ENCODE data around the gene TMEM232. TPM values are rescaled to one million over a fixed set of nuclear protein-coding genes. Genes with fewer than 3 reads are reported as not detected.

The TMEM232 gene
- total and polyA plus RNA-seq, 4 experiments from 2014 or later: 0.40 to 2.2 (median 1.7) TPM; not detected in 1

DNA sequence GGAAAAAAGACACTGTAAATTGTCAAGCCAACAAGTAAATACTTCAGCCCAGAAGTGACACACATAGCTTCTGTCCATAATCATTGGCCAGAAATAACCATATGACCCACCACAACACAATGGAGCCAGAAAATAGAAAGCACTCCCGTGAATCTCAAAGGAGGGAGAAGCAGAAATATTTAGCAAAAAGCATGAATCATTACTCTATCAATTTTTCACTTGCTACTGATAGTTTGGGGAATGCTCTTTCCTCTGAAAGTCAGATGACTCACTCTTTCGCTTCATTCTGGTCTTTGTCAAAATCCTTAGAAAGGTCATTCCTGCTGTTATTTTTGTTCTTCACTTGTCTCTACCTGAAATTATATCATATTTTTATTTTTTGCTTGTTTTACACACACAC lies 312.6 kb downstream of the TMEM232 start:
- ChIA-PET POLR2A (ENCODE audit: partially characterized antibody) (no interaction called here), CTCF (ENCODE audit: partially characterized antibody) (interaction anchor here (1.3 kb wide), 1 partner anchor 10 kb away, joined by 3 read pairs; no protein-coding TSS in a partner anchor)
- Mint-ChIP-seq H3K36me3 (no peaks in the 10 kb centered on the region), H3K27ac (no peak overlapping the region), H3K27me3 (peaks cover 0 to 2% of the 10 kb centered on the region in 2 donors), H3K4me3 (no peak overlapping the region), H3K9me3 (peaks cover 0 to 4% (median 0%) of the 10 kb centered on the region in 8 donors), H3K4me1 (peaks cover 0 to 3% (median 0%) of the 10 kb centered on the region in 4 donors)
- H3K27ac ChIP-seq (ENCODE audit: low read depth, low read length): no peak overlapping the region
- H3K27me3 ChIP-seq (ENCODE audit: insufficient read depth, low read length): peaks cover 3% of the 10 kb centered on the region
- intact Hi-C loops (cut with micrococcal nuclease): loop anchor here (2.0 kb wide), 1 partner anchor 723 kb away; no protein-coding TSS in a partner anchor
- DNase-seq: no peak
- H3K4me3 ChIP-seq (ENCODE audit: low read length in 2 of 2): no peak overlapping the region
- no peaks in the 10 kb centered on the region for H3K9me3 ChIP-seq (ENCODE audit: control insufficient read depth in 1 of 2, low read length in 2 of 2)
- H3K4me1 ChIP-seq (ENCODE audit: insufficient read depth, low read length): no peaks in the 10 kb centered on the region
- no peaks in the 10 kb centered on the region for H3K36me3 ChIP-seq (ENCODE audit: insufficient read depth, low read length)

DNA sequence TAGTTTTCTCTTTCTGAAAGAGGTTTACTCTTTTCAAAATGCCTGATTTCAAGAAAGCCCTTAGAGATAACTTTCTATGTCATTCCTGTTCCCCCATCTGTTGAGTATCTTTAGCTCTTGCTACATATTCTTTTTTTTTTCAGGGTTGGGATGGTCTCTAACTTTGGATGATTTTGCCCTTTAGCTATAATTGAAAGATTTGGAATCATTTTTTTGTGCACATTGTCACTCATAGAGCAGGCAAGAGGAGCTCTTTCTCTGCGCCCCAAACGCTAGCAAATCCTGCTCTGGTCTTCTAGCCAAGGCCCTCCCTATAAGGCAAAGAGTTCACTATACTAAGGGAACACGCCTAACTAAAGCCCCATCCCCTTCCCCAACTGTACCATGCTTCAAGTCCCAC lies 316.9 kb downstream of the TMEM232 start:
- Histone ChIP-seq H3K36me3 (ENCODE audit: insufficient read depth, low read length) (no peaks in the 10 kb centered on the region), H3K4me1 (ENCODE audit: insufficient read depth, low read length) (no peaks in the 10 kb centered on the region), H3K27ac (ENCODE audit: low read depth, low read length) (no peak overlapping the region), H3K9me3 (ENCODE audit: control insufficient read depth in 1 of 2, low read length in 2 of 2) (no peaks in the 10 kb centered on the region), H3K4me3 (ENCODE audit: low read length in 2 of 2) (no peak overlapping the region), H3K27me3 (ENCODE audit: insufficient read depth, low read length) (no peaks in the 10 kb centered on the region)
- intact Hi-C loops (cut with micrococcal nuclease): no loop called here
- POLR2A ChIA-PET (ENCODE audit: partially characterized antibody): no interaction called here
- H3K9me3 Mint-ChIP-seq: peaks cover 0 to 4% (median 0%) of the 10 kb centered on the region in 8 donors
- H3K36me3 Mint-ChIP-seq: no peaks in the 10 kb centered on the region
- no peaks in the 10 kb centered on the region for H3K27me3 Mint-ChIP-seq
- H3K4me1 Mint-ChIP-seq: peaks cover 0 to under 1% (median 0%) of the 10 kb centered on the region in 4 donors
- CTCF ChIA-PET (ENCODE audit: partially characterized antibody): no interaction called here
- no peak for DNase-seq
- peak overlapping the region in 1 of 7 donors; percentile 62 for H3K27ac Mint-ChIP-seq
- H3K4me3 Mint-ChIP-seq: no peak overlapping the region

DNA sequence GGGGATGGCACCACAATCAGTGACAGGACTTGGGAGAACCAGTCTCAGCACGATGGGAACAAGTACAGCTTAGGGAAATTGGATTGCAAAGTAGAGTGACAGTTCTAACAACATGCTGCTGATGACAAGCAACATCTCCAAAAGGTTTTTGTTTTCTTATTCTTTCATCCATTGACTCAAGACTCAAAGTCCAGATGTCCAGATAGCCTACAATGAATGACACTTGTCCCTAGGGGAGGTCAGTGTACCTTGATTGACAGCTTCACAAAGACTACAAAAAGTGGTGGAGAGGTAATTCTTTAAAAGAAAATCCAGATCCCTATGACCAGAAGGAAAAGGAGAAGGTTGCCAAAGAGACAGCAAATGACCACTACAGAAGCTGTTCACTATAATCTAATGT lies 323.9 kb downstream of the TMEM232 start:
- CTCF ChIA-PET (ENCODE audit: partially characterized antibody): no interaction called here
- no peak overlapping the region for H3K4me3 Mint-ChIP-seq

DNA sequence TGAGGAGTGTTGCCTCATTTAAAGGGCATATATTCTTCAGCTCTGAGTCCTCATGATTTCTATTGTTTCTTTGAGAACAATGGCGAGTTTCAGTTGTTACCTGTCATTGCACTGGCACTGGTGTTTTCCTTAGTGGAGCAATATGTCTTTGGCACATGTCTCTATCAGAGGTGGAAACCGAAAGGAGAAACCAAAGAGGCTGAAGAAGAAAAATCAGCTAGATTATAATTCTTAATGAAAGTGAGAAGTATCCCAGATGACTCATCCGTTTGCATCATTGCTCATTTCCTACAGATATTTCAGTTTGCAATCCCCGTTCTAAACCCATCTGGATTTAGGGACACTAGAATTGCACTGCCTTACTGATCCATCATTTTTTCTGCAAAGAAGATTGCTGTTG lies 324.6 kb downstream of the TMEM232 start:
- H3K27ac Mint-ChIP-seq: no peak overlapping the region
- H3K36me3 Mint-ChIP-seq: no peaks in the 10 kb centered on the region
- no peaks in the 10 kb centered on the region for H3K9me3 ChIP-seq (ENCODE audit: control insufficient read depth in 1 of 2, low read length in 2 of 2)
- H3K4me3 ChIP-seq (ENCODE audit: low read length in 2 of 2): no peak overlapping the region
- no peaks in the 10 kb centered on the region for H3K4me1 Mint-ChIP-seq
- H3K36me3 ChIP-seq (ENCODE audit: insufficient read depth, low read length): no peaks in the 10 kb centered on the region
- ChIA-PET CTCF (ENCODE audit: partially characterized antibody) (no interaction called here), POLR2A (ENCODE audit: partially characterized antibody) (no interaction called here)
- H3K27me3 Mint-ChIP-seq: peaks cover 0 to 1% of the 10 kb centered on the region in 2 donors
- intact Hi-C loops (cut with micrococcal nuclease): no loop called here
- no peak for DNase-seq
- H3K27me3 ChIP-seq (ENCODE audit: insufficient read depth, low read length): no peaks in the 10 kb centered on the region
- no peak overlapping the region for H3K27ac ChIP-seq (ENCODE audit: low read depth, low read length)
- peaks cover 0 to 1% (median 0%) of the 10 kb centered on the region in 8 donors for H3K9me3 Mint-ChIP-seq
- H3K4me3 Mint-ChIP-seq: no peak overlapping the region
- H3K4me1 ChIP-seq (ENCODE audit: insufficient read depth, low read length): no peaks in the 10 kb centered on the region

More for the DNA sequence above, 323.9 kb downstream of the TMEM232 start:
- Histone ChIP-seq H3K27ac (ENCODE audit: low read depth, low read length) (no peak overlapping the region), H3K36me3 (ENCODE audit: insufficient read depth, low read length) (no peaks in the 10 kb centered on the region), H3K27me3 (ENCODE audit: insufficient read depth, low read length) (no peaks in the 10 kb centered on the region), H3K4me1 (ENCODE audit: insufficient read depth, low read length) (no peaks in the 10 kb centered on the region), H3K4me3 (ENCODE audit: low read length in 2 of 2) (no peak overlapping the region), H3K9me3 (ENCODE audit: control insufficient read depth in 1 of 2, low read length in 2 of 2) (no peaks in the 10 kb centered on the region)
- H3K27ac Mint-ChIP-seq: no peak overlapping the region
- H3K27me3 Mint-ChIP-seq: peaks cover 0 to 1% of the 10 kb centered on the region in 2 donors
- H3K4me1 Mint-ChIP-seq: no peaks in the 10 kb centered on the region
- POLR2A ChIA-PET (ENCODE audit: partially characterized antibody): no interaction called here
- intact Hi-C loops (cut with micrococcal nuclease): no loop called here
- H3K9me3 Mint-ChIP-seq: peaks cover 0 to 1% (median 0%) of the 10 kb centered on the region in 8 donors
- DNase-seq: no peak
- H3K36me3 Mint-ChIP-seq: no peaks in the 10 kb centered on the region

DNA sequence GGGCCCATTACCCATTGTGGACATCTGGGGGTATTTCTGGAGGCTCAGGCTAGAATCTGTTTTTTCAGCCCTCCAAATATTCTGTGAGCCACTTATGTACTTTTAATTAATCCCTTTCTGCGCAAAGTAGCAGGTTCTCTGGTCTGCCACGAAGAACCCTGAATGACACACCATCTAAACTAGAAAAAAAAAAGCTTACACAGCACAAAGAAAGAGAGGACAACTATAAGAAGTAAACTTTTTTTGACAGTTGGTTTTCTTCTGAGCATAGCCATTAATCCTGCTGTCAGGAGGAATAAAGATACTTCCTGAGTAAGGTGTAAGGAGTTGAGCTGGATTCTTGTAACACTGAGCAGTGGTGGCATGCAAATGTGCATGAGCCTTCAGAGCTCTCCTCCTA lies 327.5 kb downstream of the TMEM232 start:
- Mint-ChIP-seq H3K9me3 (peaks cover 0 to 4% (median 0%) of the 10 kb centered on the region in 8 donors), H3K27ac (no peak overlapping the region), H3K36me3 (no peaks in the 10 kb centered on the region), H3K4me1 (no peaks in the 10 kb centered on the region), H3K27me3 (peaks cover 0 to 3% of the 10 kb centered on the region in 2 donors), H3K4me3 (no peak overlapping the region)
- H3K4me1 ChIP-seq (ENCODE audit: insufficient read depth, low read length): no peaks in the 10 kb centered on the region
- ChIA-PET CTCF (ENCODE audit: partially characterized antibody) (interaction anchor here (1.1 kb wide), 1 partner anchor 9 kb away, joined by 4 read pairs; no protein-coding TSS in a partner anchor), POLR2A (ENCODE audit: partially characterized antibody) (no interaction called here)
- H3K36me3 ChIP-seq (ENCODE audit: insufficient read depth, low read length): no peaks in the 10 kb centered on the region
- H3K9me3 ChIP-seq (ENCODE audit: control insufficient read depth in 1 of 2, low read length in 2 of 2): no peaks in the 10 kb centered on the region
- DNase-seq: no peak
- no peak overlapping the region for H3K27ac ChIP-seq (ENCODE audit: low read depth, low read length)
- H3K4me3 ChIP-seq (ENCODE audit: low read length in 2 of 2): no peak overlapping the region
- intact Hi-C loops (cut with micrococcal nuclease): no loop called here
- no peaks in the 10 kb centered on the region for H3K27me3 ChIP-seq (ENCODE audit: insufficient read depth, low read length)

DNA sequence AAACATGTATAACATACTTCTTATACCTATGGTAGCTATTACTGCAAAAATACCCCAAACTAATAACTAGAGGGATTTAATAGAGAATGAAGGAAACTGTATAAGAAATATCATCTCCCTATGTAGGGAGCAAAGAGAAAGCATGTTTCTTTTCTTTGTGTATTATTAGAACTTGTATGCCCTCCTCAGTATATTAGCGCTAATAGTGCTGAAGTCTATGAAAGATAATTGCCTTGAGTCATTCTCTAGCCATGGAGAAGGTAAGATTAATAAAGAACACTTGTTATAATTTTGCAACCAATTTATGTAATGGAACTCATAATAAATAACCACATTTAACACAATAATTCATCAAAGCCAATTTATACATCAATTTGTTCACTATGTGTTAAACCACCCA lies 329.2 kb downstream of the TMEM232 start:
- H3K27me3 Mint-ChIP-seq: peaks cover 0 to 2% of the 10 kb centered on the region in 2 donors
- H3K4me1 ChIP-seq (ENCODE audit: insufficient read depth, low read length): no peaks in the 10 kb centered on the region
- peaks cover 0 to 6% (median 0%) of the 10 kb centered on the region in 8 donors for H3K9me3 Mint-ChIP-seq
- no peak for DNase-seq
- H3K4me1 Mint-ChIP-seq: no peaks in the 10 kb centered on the region
- H3K27ac ChIP-seq (ENCODE audit: low read depth, low read length): no peak overlapping the region
- H3K36me3 ChIP-seq (ENCODE audit: insufficient read depth, low read length): no peaks in the 10 kb centered on the region
- H3K27me3 ChIP-seq (ENCODE audit: insufficient read depth, low read length): no peaks in the 10 kb centered on the region
- no peak overlapping the region for H3K4me3 Mint-ChIP-seq
- H3K4me3 ChIP-seq (ENCODE audit: low read length in 2 of 2): no peak overlapping the region
- ChIA-PET POLR2A (ENCODE audit: partially characterized antibody) (no interaction called here), CTCF (ENCODE audit: partially characterized antibody) (no interaction called here)
- intact Hi-C loops (cut with micrococcal nuclease): no loop called here
- H3K36me3 Mint-ChIP-seq: no peaks in the 10 kb centered on the region
- no peak overlapping the region for H3K27ac Mint-ChIP-seq
- no peaks in the 10 kb centered on the region for H3K9me3 ChIP-seq (ENCODE audit: control insufficient read depth in 1 of 2, low read length in 2 of 2)

DNA sequence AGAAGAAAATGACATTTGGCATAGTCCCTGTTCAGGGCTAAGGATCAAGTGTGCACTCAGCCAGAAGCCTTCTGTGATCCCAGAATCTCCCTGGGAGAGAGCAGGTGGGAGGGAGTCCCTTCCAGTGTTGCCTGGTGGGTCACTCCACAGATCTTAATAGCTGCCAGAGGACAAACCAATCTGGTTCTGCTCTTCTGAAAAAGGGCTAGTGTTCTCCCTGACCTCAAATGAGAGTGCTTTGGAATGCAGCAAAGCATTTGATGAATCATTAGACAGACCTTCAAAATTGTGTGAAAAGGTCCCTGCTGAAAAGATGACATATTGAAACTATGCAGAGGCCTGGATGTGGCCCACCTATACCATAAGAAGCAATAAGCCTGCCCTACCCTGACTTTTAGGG lies 339.7 kb downstream of the TMEM232 start:
- Mint-ChIP-seq H3K9me3 (peaks cover 0 to 4% (median 2%) of the 10 kb centered on the region in 8 donors), H3K4me3 (no peak overlapping the region), H3K27ac (no peak overlapping the region), H3K36me3 (no peaks in the 10 kb centered on the region), H3K4me1 (no peaks in the 10 kb centered on the region), H3K27me3 (peaks cover 0 to 4% of the 10 kb centered on the region in 2 donors)
- DNase-seq: no peak
- Histone ChIP-seq H3K27me3 (ENCODE audit: insufficient read depth, low read length) (no peaks in the 10 kb centered on the region), H3K4me1 (ENCODE audit: insufficient read depth, low read length) (no peaks in the 10 kb centered on the region), H3K9me3 (ENCODE audit: control insufficient read depth in 1 of 2, low read length in 2 of 2) (no peaks in the 10 kb centered on the region), H3K4me3 (ENCODE audit: low read length in 2 of 2) (no peak overlapping the region), H3K36me3 (ENCODE audit: insufficient read depth, low read length) (no peaks in the 10 kb centered on the region), H3K27ac (ENCODE audit: low read depth, low read length) (no peak overlapping the region)
- POLR2A ChIA-PET (ENCODE audit: partially characterized antibody): no interaction called here
- CTCF ChIA-PET (ENCODE audit: partially characterized antibody): no interaction called here
- intact Hi-C loops (cut with micrococcal nuclease): no loop called here

DNA sequence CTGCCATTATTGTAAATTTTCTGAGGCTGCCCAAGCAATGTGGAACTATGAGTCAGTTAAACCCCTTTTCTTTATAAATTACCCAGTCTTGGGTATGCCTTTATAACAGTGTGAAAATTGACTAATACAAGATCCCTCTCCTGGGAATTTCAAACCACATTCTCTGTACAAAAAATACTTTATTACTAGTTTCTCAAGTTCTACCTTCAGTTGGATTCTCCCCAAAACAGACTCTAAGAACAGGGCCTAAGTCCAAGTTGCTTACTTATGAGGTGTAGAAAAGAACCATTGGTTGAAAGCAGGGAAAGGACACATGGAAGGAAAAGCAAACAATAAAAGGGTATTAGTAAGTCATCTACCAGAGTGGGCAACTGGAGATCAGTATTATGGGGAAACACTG lies 343.2 kb downstream of the TMEM232 start:
- ChIA-PET POLR2A (ENCODE audit: partially characterized antibody) (no interaction called here), CTCF (ENCODE audit: partially characterized antibody) (no interaction called here)
- no peaks in the 10 kb centered on the region for H3K4me1 ChIP-seq (ENCODE audit: insufficient read depth, low read length)
- intact Hi-C loops (cut with micrococcal nuclease): no loop called here
- H3K27me3 ChIP-seq (ENCODE audit: insufficient read depth, low read length): no peaks in the 10 kb centered on the region
- no peak overlapping the region for H3K27ac Mint-ChIP-seq
- no peaks in the 10 kb centered on the region for H3K9me3 ChIP-seq (ENCODE audit: control insufficient read depth in 1 of 2, low read length in 2 of 2)
- no peaks in the 10 kb centered on the region for H3K4me1 Mint-ChIP-seq
- no peaks in the 10 kb centered on the region for H3K36me3 ChIP-seq (ENCODE audit: insufficient read depth, low read length)
- H3K9me3 Mint-ChIP-seq: peaks cover 0 to 4% (median 2%) of the 10 kb centered on the region in 8 donors
- H3K4me3 Mint-ChIP-seq: no peak overlapping the region
- H3K36me3 Mint-ChIP-seq: no peaks in the 10 kb centered on the region
- no peak overlapping the region for H3K27ac ChIP-seq (ENCODE audit: low read depth, low read length)
- no peak overlapping the region for H3K4me3 ChIP-seq (ENCODE audit: low read length in 2 of 2)
- no peak for DNase-seq
- H3K27me3 Mint-ChIP-seq: peaks cover 2 to 3% of the 10 kb centered on the region in 2 donors

Measured in CD4-positive, alpha-beta memory T cell (primary cell).